Type B pancreatic cell (in vitro differentiated cells): ENCODE measurements around the gene AVPR2. TPM values are rescaled to one million over a fixed set of nuclear protein-coding genes. Genes with fewer than 3 reads are reported as not detected.

ENCODE experiments used
- DNase-seq: peaks from one replicate; pipeline ENCODE4 v3.0.0; 2021; ENCODE audit warnings: mixed read lengths; ENCODE audit not compliant: unreplicated experiment; ENCODE audit errors: extremely low spot score
- H3K27ac Mint-ChIP-seq: 2 replicates; pipeline ENCODE4 v1.8.0; 2021; ENCODE audit warnings: mild to moderate bottlenecking, mixed read lengths
- H3K27me3 Mint-ChIP-seq: 2 replicates; pipeline ENCODE4 v1.8.0; 2021; ENCODE audit warnings: mixed read lengths
- H3K36me3 Mint-ChIP-seq: 2 replicates; pipeline ENCODE4 v1.8.0; 2021; ENCODE audit warnings: mixed read lengths
- H3K4me1 Mint-ChIP-seq: one replicate; pipeline ENCODE4 v1.8.0; 2021; ENCODE audit warnings: mixed read lengths; ENCODE audit not compliant: unreplicated experiment
- H3K4me3 Mint-ChIP-seq: 2 replicates; pipeline ENCODE4 v1.8.0; 2021; ENCODE audit warnings: mild to moderate bottlenecking, mixed read lengths
- H3K9me3 Mint-ChIP-seq: 2 replicates; pipeline ENCODE4 v1.8.0; 2021; ENCODE audit warnings: mixed read lengths
- CTCF ChIP-seq: fragments of 200-600 bp; sonication (generic); conservative IDR thresholded peaks from 2 replicates; pipeline ENCODE4 v1.5.0; 2021; ENCODE audit warnings: antibody characterized with exemption, mild to moderate bottlenecking
- total RNA-seq: library from RNA; stranded (reverse); gene quantifications from 2 replicates; pipeline ENCODE4 v1.2.1, GENCODE V29; 2021; ENCODE audit warnings: low replicate concordance

The AVPR2 gene
- total RNA-seq, 1 donor from 2014 or later = not detected

GRCh38 chrX:153911798-153912197 is 7.3 kb downstream of the AVPR2 start:
- no peaks in the 10 kb centered on the region for H3K4me1 Mint-ChIP-seq
- H3K4me3 Mint-ChIP-seq = no peak overlapping the region
- H3K9me3 Mint-ChIP-seq = no peaks in the 10 kb centered on the region
- no peak for TF ChIP-seq CTCF
- no peaks in the 10 kb centered on the region for H3K27me3 Mint-ChIP-seq
- no peak for DNase-seq
- no peaks in the 10 kb centered on the region for H3K36me3 Mint-ChIP-seq
- H3K27ac Mint-ChIP-seq = no peak overlapping the region

- Mint-ChIP-seq H3K27me3 (no peaks in the 10 kb centered on the region), H3K9me3 (no peaks in the 10 kb centered on the region), H3K4me3 (no peak overlapping the region), H3K27ac (no peak overlapping the region), H3K4me1 (no peaks in the 10 kb centered on the region), H3K36me3 (no peaks in the 10 kb centered on the region)
- DNase-seq = no peak
- TF ChIP-seq CTCF = no peak
Measured at GRCh38 chrX:153913211-153913610, 8.7 kb downstream of the AVPR2 start.

- Mint-ChIP-seq H3K4me1 (no peaks in the 10 kb centered on the region), H3K27me3 (no peaks in the 10 kb centered on the region), H3K4me3 (no peak overlapping the region), H3K27ac (no peak overlapping the region), H3K9me3 (no peaks in the 10 kb centered on the region), H3K36me3 (no peaks in the 10 kb centered on the region)
- no peak for TF ChIP-seq CTCF
- DNase-seq = no peak
Measured at GRCh38 chrX:153913701-153914100, 9.2 kb downstream of the AVPR2 start.

- no peaks in the 10 kb centered on the region for H3K36me3 Mint-ChIP-seq
- H3K4me3 Mint-ChIP-seq = no peak overlapping the region
- H3K27me3 Mint-ChIP-seq = no peaks in the 10 kb centered on the region
- TF ChIP-seq CTCF = no peak
- DNase-seq = no peak
- H3K4me1 Mint-ChIP-seq = no peaks in the 10 kb centered on the region
- H3K27ac Mint-ChIP-seq = no peak overlapping the region
- no peaks in the 10 kb centered on the region for H3K9me3 Mint-ChIP-seq
Measured at GRCh38 chrX:153917869-153918268, 13.4 kb downstream of the AVPR2 start.

GRCh38 chrX:153919281-153919680 is 14.8 kb downstream of the AVPR2 start:
- Mint-ChIP-seq H3K4me3 (no peak overlapping the region), H3K27ac (no peak overlapping the region), H3K4me1 (no peaks in the 10 kb centered on the region), H3K36me3 (no peaks in the 10 kb centered on the region), H3K9me3 (no peaks in the 10 kb centered on the region), H3K27me3 (no peaks in the 10 kb centered on the region)
- no peak for TF ChIP-seq CTCF
- no peak for DNase-seq

- H3K27me3 Mint-ChIP-seq = no peaks in the 10 kb centered on the region
- no peak overlapping the region for H3K27ac Mint-ChIP-seq
- no peak for DNase-seq
- no peak for TF ChIP-seq CTCF
- H3K4me1 Mint-ChIP-seq = no peaks in the 10 kb centered on the region
- H3K36me3 Mint-ChIP-seq = no peaks in the 10 kb centered on the region
- H3K9me3 Mint-ChIP-seq = no peaks in the 10 kb centered on the region
- no peak overlapping the region for H3K4me3 Mint-ChIP-seq
Measured at GRCh38 chrX:153920546-153920945, 16.1 kb downstream of the AVPR2 start.
